CD8-positive, alpha-beta memory T cell (primary cell): ENCODE results near the gene DIRAS2. TPM values are rescaled to one million over a fixed set of nuclear protein-coding genes. Genes with fewer than 3 reads are reported as not detected.
"Not testable (repeated sequence)": the region's sequence is repeated elsewhere in the genome, so short reads cannot be mapped to it uniquely, and the experiment has no call there.

Experiments
- CTCF ChIA-PET: fragments of 350-600 bp; sonication (Branson Sonifier 250); formaldehyde crosslinking; loops from one replicate; lab custom pipeline; 2021; ENCODE audit warnings: antibody characterized with exemption; lab: Charles Lee
- POLR2A ChIA-PET: fragments of 350-600 bp; sonication (Branson Sonifier 250); formaldehyde crosslinking; loops from one replicate; lab custom pipeline; 2021; ENCODE audit warnings: antibody characterized with exemption; lab: Charles Lee
- DNase-seq, 5 donors: peaks; one replicate each; pipeline versions ENCODE4 v3.0.0 to v3.0.0-alpha.2; 2020 to 2022; ENCODE audit warnings: mixed read lengths in 1 of 5
- H3K27ac ChIP-seq: one replicate; pipeline ENCODE4 v1.7.0; 2013; ENCODE audit warnings: low read depth, mild to moderate bottlenecking, low read length, moderate library complexity
- H3K27me3 ChIP-seq: 2 replicates; pipeline ENCODE4 v1.7.0; 2013; ENCODE audit warnings: low read length, mild to moderate bottlenecking; ENCODE audit not compliant: insufficient read depth, poor library complexity, severe bottlenecking
- H3K36me3 ChIP-seq: 2 replicates; pipeline ENCODE4 v1.7.0; 2013; ENCODE audit warnings: mild to moderate bottlenecking, low read length, moderate library complexity; ENCODE audit not compliant: insufficient read depth
- H3K4me1 ChIP-seq: 2 replicates; pipeline ENCODE4 v1.7.0; 2013; ENCODE audit warnings: mild to moderate bottlenecking, low read length, moderate library complexity; ENCODE audit not compliant: insufficient read depth
- H3K4me3 ChIP-seq: 2 replicates; pipeline ENCODE4 v1.7.0; 2013; ENCODE audit warnings: mild to moderate bottlenecking, low read length
- H3K9me3 ChIP-seq: 2 replicates; pipeline ENCODE4 v1.7.0; 2013; ENCODE audit warnings: mild to moderate bottlenecking, low read length
- H3K27ac Mint-ChIP-seq, 8 donors: one replicate each; pipeline ENCODE4 v1.8.0; 2020 to 2021; ENCODE audit warnings: mixed read lengths in 8 of 8, mild to moderate bottlenecking in 6 of 8, inconsistent platforms in 3 of 8, moderate library complexity in 3 of 8
- H3K27me3 Mint-ChIP-seq, 2 donors: one replicate each; pipeline ENCODE4 v1.8.0; 2020 to 2021; ENCODE audit warnings: mixed read lengths in 2 of 2, mild to moderate bottlenecking in 1 of 2, moderate library complexity in 1 of 2
- H3K36me3 Mint-ChIP-seq, 3 donors: one replicate each; pipeline ENCODE4 v1.8.0; 2020 to 2021; ENCODE audit warnings: mixed read lengths in 3 of 3, inconsistent platforms in 1 of 3, mild to moderate bottlenecking in 1 of 3
- H3K4me1 Mint-ChIP-seq, 3 donors: one replicate each; pipeline ENCODE4 v1.8.0; 2020 to 2021; ENCODE audit warnings: mixed read lengths in 3 of 3, inconsistent platforms in 1 of 3, mild to moderate bottlenecking in 1 of 3
- H3K4me3 Mint-ChIP-seq, 7 donors: one replicate each; pipeline ENCODE4 v1.8.0; 2020 to 2021; ENCODE audit warnings: mixed read lengths in 7 of 7, mild to moderate bottlenecking in 6 of 7, moderate library complexity in 4 of 7, inconsistent platforms in 2 of 7
- H3K9me3 Mint-ChIP-seq, 5 donors: one replicate each; pipeline ENCODE4 v1.8.0; 2020 to 2022; ENCODE audit warnings: mixed read lengths in 5 of 5, mild to moderate bottlenecking in 3 of 5, moderate library complexity in 2 of 5, inconsistent platforms in 1 of 5
- polyA plus RNA-seq: library from polyadenylated mRNA; unstranded; fragments of 300-500 nt; fragmentation: Illumina TruSeq; gene quantifications from one replicate; pipeline ENCODE4 v1.2.3, GENCODE V29; 2021
- total RNA-seq, 2 experiments: library from RNA; stranded (reverse); gene quantifications; one replicate each; pipeline ENCODE4 v1.2.3, GENCODE V29; 2021

DIRAS2 gene
- total and polyA plus RNA-seq, 3 experiments from 2014 or later, result not detected

DNA sequence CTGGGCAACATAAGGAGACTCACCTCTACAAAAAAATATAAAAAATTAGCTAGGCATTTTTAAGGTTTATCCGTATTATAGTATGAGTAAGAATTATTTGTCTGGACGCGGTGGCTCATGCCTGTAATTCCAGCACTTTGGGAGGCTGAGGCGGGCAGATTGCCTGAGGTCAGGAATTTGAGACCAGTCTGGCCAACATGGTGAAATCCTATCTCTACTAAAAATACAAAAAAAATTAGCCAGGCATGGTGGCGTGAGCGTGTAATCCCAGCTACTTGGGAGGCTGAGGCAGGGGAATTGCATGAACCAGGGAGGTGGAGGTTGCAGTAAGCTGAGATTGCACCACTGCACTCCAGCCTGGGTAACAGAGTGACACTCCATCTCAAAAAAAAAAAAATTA is 14.3 kb upstream of the DIRAS2 start:
- POLR2A ChIA-PET, H3K36me3 Mint-ChIP-seq: not testable (repeated sequence)

DNA sequence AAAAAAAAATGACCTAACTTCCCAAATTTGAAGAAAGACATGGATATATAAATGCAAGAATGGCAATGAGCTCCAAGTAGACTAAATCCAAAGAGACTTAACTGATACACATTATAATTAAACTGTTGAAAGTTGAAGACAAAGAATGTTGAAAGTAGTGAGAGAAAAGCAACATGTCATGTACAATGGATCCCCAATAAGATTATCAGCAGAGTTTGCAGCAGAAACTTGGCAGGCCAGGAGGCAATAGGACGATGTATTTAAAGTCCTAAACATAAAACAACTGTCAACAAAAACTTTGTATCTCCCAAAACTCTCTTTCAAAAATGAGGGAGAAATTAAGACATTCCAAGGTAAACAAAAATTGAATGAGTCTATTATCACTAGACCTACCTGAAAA is 8.6 kb upstream of the DIRAS2 start:
- no peaks in the 10 kb centered on the region for H3K4me1 Mint-ChIP-seq
- POLR2A ChIA-PET, result no interaction called here

More for the DNA sequence above, 14.3 kb upstream of the DIRAS2 start:
- H3K27ac Mint-ChIP-seq, H3K4me1 ChIP-seq, CTCF ChIA-PET, H3K4me3 ChIP-seq, H3K27me3 Mint-ChIP-seq, H3K9me3 Mint-ChIP-seq, H3K9me3 ChIP-seq, H3K4me1 Mint-ChIP-seq, H3K36me3 ChIP-seq, H3K27ac ChIP-seq, H3K27me3 ChIP-seq, H3K4me3 Mint-ChIP-seq, DNase-seq: not testable (repeated sequence)

DNA sequence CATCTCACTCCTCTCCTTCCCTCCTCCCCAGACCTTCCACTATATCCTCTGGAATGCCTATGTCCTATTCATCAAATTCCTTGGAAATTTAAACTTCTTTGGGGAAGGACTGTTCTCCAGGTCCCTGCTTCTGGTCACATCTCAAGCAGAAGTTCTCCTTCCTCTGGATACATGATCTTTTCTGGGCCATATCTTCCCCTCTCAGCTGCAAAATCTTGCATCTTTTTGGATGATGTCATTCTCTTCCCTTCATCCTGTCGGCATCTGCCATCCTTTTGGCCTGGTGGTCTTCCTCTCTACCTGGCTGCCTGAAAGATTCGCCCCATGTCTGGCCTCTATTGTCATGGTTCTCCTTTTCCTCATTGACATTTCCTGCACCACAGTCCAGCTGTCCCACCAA is 5.2 kb upstream of the DIRAS2 start:
- no peaks in the 10 kb centered on the region for H3K4me1 ChIP-seq

More for the DNA sequence above, 8.6 kb upstream of the DIRAS2 start:
- H3K36me3 Mint-ChIP-seq, result peaks cover 0 to 9% (median 0%) of the 10 kb centered on the region in 3 donors
- Histone ChIP-seq H3K4me1 (no peaks in the 10 kb centered on the region), H3K9me3 (peaks cover 6% of the 10 kb centered on the region), H3K27ac (no peak overlapping the region), H3K36me3 (no peaks in the 10 kb centered on the region), H3K4me3 (no peak overlapping the region), H3K27me3 (no peaks in the 10 kb centered on the region)
- no peak overlapping the region for H3K27ac Mint-ChIP-seq
- CTCF ChIA-PET, result no interaction called here
- peaks cover 7 to 32% (median 21%) of the 10 kb centered on the region in 5 donors for H3K9me3 Mint-ChIP-seq
- DNase-seq, result no peak
- peaks cover 12 to 24% of the 10 kb centered on the region in 2 donors for H3K27me3 Mint-ChIP-seq
- no peak overlapping the region for H3K4me3 Mint-ChIP-seq

DNA sequence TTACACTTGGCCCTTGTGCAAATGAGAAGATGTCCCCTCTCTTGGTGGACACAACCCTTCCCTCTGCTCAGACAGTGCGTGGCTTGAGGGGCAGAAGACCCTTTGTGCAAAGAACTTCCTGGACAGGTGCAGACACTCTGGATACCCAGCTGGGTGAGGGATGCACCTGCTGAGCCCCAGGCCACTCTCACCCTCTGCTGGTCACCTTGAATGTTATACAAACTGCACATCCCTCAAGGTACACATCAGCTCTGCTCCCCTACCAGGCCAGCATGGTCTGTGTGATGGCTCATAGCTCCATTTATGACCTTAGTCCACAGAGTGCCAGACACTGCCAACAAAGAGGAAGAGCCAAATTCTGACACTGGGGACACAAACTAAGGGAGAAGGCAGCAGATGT is 3.1 kb upstream of the DIRAS2 start:
- H3K27me3 ChIP-seq, result peaks cover 6% of the 10 kb centered on the region
- H3K4me3 ChIP-seq, result no peak overlapping the region
- H3K4me1 Mint-ChIP-seq, result peaks cover 2 to 9% (median 5%) of the 10 kb centered on the region in 3 donors
- H3K36me3 ChIP-seq, result no peaks in the 10 kb centered on the region
- H3K36me3 Mint-ChIP-seq, result peaks cover 0 to 9% (median 0%) of the 10 kb centered on the region in 3 donors
- H3K27ac ChIP-seq, result no peak overlapping the region
- H3K9me3 Mint-ChIP-seq, result peaks cover under 1 to 20% (median 12%) of the 10 kb centered on the region in 5 donors
- ChIA-PET POLR2A (no interaction called here), CTCF (no interaction called here)
- no peak for DNase-seq
- no peak overlapping the region for H3K4me3 Mint-ChIP-seq
- no peaks in the 10 kb centered on the region for H3K4me1 ChIP-seq
- H3K27ac Mint-ChIP-seq, result no peak overlapping the region
- peaks cover 27 to 70% of the 10 kb centered on the region in 2 donors for H3K27me3 Mint-ChIP-seq
- no peaks in the 10 kb centered on the region for H3K9me3 ChIP-seq

More for the DNA sequence above, 5.2 kb upstream of the DIRAS2 start:
- DNase-seq, result no peak
- Mint-ChIP-seq H3K4me1 (peaks cover 0 to 2% (median 1%) of the 10 kb centered on the region in 3 donors), H3K36me3 (peaks cover 0 to 9% (median 0%) of the 10 kb centered on the region in 3 donors), H3K4me3 (no peak overlapping the region), H3K27me3 (peaks cover 26 to 52% of the 10 kb centered on the region in 2 donors), H3K9me3 (peaks cover 7 to 32% (median 21%) of the 10 kb centered on the region in 5 donors), H3K27ac (no peak overlapping the region)
- Histone ChIP-seq H3K27me3 (peaks cover 6% of the 10 kb centered on the region), H3K36me3 (no peaks in the 10 kb centered on the region), H3K9me3 (peaks cover 6% of the 10 kb centered on the region), H3K27ac (no peak overlapping the region), H3K4me3 (no peak overlapping the region)
- POLR2A ChIA-PET, result no interaction called here
- CTCF ChIA-PET, result no interaction called here

DNA sequence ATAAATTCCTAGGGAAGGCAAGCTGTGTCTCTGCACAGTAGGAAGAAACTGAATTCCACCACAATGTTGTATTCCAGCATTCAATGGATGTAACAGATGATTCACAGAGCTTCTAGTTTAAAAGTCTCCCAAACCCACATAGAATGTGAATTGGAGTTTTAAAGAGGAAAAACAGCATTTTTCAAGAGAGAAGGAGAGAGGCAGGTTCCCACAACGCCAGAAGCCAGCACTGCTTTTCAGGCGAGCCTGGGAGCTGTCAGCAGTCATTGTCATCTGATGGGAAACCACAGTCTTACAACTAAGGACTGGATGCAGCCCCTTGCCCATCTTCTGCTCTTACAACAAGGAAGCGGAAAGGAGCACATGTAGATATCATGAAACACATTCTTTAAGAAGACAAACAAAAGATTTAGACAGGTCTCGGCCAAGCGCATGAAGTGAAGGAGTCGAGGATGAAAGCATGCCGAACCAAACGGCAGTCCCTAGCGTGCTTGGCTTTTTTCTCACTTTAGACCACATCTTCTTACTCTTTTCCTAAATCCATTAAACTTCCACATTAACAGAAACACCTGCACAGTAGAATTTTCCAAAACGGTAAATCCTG is 638 bp downstream of the DIRAS2 start:
- Histone ChIP-seq H3K27me3 (peaks cover 6% of the 10 kb centered on the region), H3K36me3 (no peaks in the 10 kb centered on the region), H3K4me3 (no peak overlapping the region), H3K4me1 (no peaks in the 10 kb centered on the region), H3K27ac (no peak overlapping the region), H3K9me3 (no peaks in the 10 kb centered on the region)
- Mint-ChIP-seq H3K36me3 (no peaks in the 10 kb centered on the region), H3K27me3 (peaks cover 24 to 72% of the 10 kb centered on the region in 2 donors), H3K27ac (no peak overlapping the region), H3K4me1 (peaks cover 2 to 9% (median 5%) of the 10 kb centered on the region in 3 donors), H3K9me3 (peaks cover 0 to 2% (median 0%) of the 10 kb centered on the region in 5 donors), H3K4me3 (peak overlapping the region in 2 of 7 donors; percentile 8 to 69)
- ChIA-PET POLR2A (no interaction called here), CTCF (no interaction called here)
- DNase-seq, result no peak

DNA sequence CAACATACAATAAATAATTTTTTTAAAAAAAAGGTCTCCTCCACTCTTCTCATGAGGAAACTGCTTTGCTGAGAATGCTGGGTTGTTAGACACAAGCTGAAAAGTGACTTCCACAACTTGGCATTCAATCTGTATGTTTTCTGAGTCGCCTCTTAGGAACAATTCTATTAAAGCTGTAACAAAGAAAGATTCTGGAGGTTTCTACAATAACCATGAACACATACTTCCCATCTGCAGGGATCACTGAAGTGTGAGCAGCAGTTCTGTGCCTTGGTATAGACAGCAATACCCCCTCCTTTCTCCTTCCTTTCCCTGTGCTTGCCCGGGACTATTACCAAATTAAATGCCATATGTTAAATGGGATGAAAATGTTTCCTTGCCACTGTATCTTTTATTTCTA is 1.5 kb downstream of the DIRAS2 start:
- H3K36me3 Mint-ChIP-seq, result no peaks in the 10 kb centered on the region
- H3K4me3 Mint-ChIP-seq, result no peak overlapping the region
- ChIA-PET POLR2A (no interaction called here), CTCF (no interaction called here)
- no peaks in the 10 kb centered on the region for H3K4me1 ChIP-seq
- no peaks in the 10 kb centered on the region for H3K36me3 ChIP-seq
- peaks cover 0 to 2% (median 0%) of the 10 kb centered on the region in 5 donors for H3K9me3 Mint-ChIP-seq
- H3K27ac Mint-ChIP-seq, result peak overlapping the region in 1 of 8 donors; percentile 13
- peaks cover 2 to 9% (median 5%) of the 10 kb centered on the region in 3 donors for H3K4me1 Mint-ChIP-seq
- no peaks in the 10 kb centered on the region for H3K9me3 ChIP-seq
- H3K4me3 ChIP-seq, result no peak overlapping the region
- H3K27ac ChIP-seq, result no peak overlapping the region
- H3K27me3 Mint-ChIP-seq, result peaks cover 21 to 64% of the 10 kb centered on the region in 2 donors
- H3K27me3 ChIP-seq, result peaks cover 6% of the 10 kb centered on the region
- no peak for DNase-seq

DNA sequence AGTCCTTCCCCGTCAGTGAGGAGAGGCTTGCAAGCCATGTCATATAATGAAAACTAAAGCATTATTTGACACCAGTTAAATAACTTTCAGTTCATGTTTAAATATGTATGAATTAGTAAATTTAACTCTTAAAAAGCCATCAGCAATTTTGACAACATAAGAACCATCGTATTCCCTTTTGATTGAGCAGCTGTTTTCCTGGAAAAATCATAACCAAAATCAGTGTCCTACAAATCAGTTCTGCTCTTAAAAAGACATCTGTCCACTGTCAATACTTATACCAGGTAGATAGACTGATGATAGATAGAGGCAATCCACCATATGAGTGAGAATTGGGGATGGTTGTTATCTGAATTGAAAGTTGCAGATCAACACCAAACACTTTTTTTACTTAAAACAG is 2.3 kb downstream of the DIRAS2 start:
- peaks cover 6% of the 10 kb centered on the region for H3K27me3 ChIP-seq
- DNase-seq, result no peak
- no peak overlapping the region for H3K4me3 ChIP-seq
- H3K9me3 ChIP-seq, result no peaks in the 10 kb centered on the region
- H3K9me3 Mint-ChIP-seq, result peaks cover 0 to 2% (median 0%) of the 10 kb centered on the region in 5 donors
- no peak overlapping the region for H3K4me3 Mint-ChIP-seq
- no peaks in the 10 kb centered on the region for H3K36me3 ChIP-seq
- no peaks in the 10 kb centered on the region for H3K4me1 ChIP-seq
- H3K27ac ChIP-seq, result no peak overlapping the region
- H3K27ac Mint-ChIP-seq, result no peak overlapping the region
- ChIA-PET CTCF (no interaction called here), POLR2A (no interaction called here)
- H3K4me1 Mint-ChIP-seq, result peaks cover 2 to 9% (median 5%) of the 10 kb centered on the region in 3 donors
- H3K36me3 Mint-ChIP-seq, result no peaks in the 10 kb centered on the region
- peaks cover 16 to 57% of the 10 kb centered on the region in 2 donors for H3K27me3 Mint-ChIP-seq

DNA sequence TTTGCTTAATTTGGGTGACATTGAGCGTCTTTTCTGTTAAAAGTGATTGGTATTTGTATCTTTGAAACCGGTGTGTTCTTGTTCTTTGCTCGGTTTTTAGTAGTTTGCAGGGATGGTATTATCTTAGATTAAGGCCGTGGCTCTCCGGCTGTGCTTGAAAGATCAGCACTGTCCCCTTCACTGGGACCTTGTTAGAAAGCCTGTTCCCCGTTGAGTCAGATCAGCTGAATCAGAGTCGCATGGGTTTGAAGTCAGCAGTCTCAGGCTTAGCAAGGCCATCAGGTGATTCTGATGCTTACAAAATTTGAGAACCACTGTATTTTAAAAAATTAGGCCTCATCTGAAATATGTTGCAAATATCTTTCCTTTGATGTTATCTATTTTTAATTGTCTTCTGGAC is 5.0 kb downstream of the DIRAS2 start:
- Histone ChIP-seq H3K9me3 (no peaks in the 10 kb centered on the region), H3K4me3 (no peak overlapping the region), H3K27ac (no peak overlapping the region), H3K36me3 (no peaks in the 10 kb centered on the region), H3K4me1 (no peaks in the 10 kb centered on the region), H3K27me3 (no peaks in the 10 kb centered on the region)
- peaks cover 9 to 35% of the 10 kb centered on the region in 2 donors for H3K27me3 Mint-ChIP-seq
- H3K9me3 Mint-ChIP-seq, result peaks cover 0 to 2% (median 0%) of the 10 kb centered on the region in 5 donors
- DNase-seq, result no peak
- H3K36me3 Mint-ChIP-seq, result no peaks in the 10 kb centered on the region
- POLR2A ChIA-PET, result no interaction called here
- H3K27ac Mint-ChIP-seq, result no peak overlapping the region
- CTCF ChIA-PET, result no interaction called here
- peaks cover 0 to 6% (median 5%) of the 10 kb centered on the region in 3 donors for H3K4me1 Mint-ChIP-seq
- no peak overlapping the region for H3K4me3 Mint-ChIP-seq
